GM18511 (cell line): ENCODE measurements around the gene SHOC1.
"Not testable (repeated sequence)": the region's sequence is repeated elsewhere in the genome, so short reads cannot be mapped to it uniquely, and the experiment has no call there.

ENCODE experiments used
- ATAC-seq: cut with Tn5 transposase; IDR thresholded peaks from one replicate; pipeline ENCODE4 v1.9.1; 2021; ENCODE audit warnings: mild to moderate bottlenecking, moderate library complexity; ENCODE audit not compliant: unreplicated experiment

Gene SHOC1

GRCh38 chr9:111794835-111795556 lies at the start of gene SHOC1:
Gene SHOC1, minus strand, starts transcription at chr9:111794937. Its CDS starts 3,519 bp downstream, at chr9:111791418.
- ATAC-seq = no peak

- no peak for ATAC-seq
Observed at GRCh38 chr9:111843971-111844370, 49.2 kb upstream of the SHOC1 start.

GRCh38 chr9:111842313-111842712 lies 47.6 kb upstream of the SHOC1 start:
- ATAC-seq = peak; percentile 61

- ATAC-seq = no peak
Observed at GRCh38 chr9:111840442-111840841, 45.7 kb upstream of the SHOC1 start.

- no peak for ATAC-seq
Observed at GRCh38 chr9:111839987-111840386, 45.2 kb upstream of the SHOC1 start.

GRCh38 chr9:111839387-111839786 lies 44.6 kb upstream of the SHOC1 start:
- peak; percentile 82 for ATAC-seq

GRCh38 chr9:111838439-111838838 lies 43.7 kb upstream of the SHOC1 start:
- ATAC-seq = no peak

- no peak for ATAC-seq
Observed at GRCh38 chr9:111836311-111836710, 41.6 kb upstream of the SHOC1 start.

GRCh38 chr9:111833941-111834340 lies 39.2 kb upstream of the SHOC1 start:
- ATAC-seq = no peak

GRCh38 chr9:111832449-111832848 lies 37.7 kb upstream of the SHOC1 start:
- ATAC-seq = no peak

GRCh38 chr9:111831371-111832108 lies 36.8 kb upstream of the SHOC1 start:
- no peak for ATAC-seq

- no peak for ATAC-seq
Observed at GRCh38 chr9:111828193-111828592, 33.5 kb upstream of the SHOC1 start.

- no peak for ATAC-seq
Observed at GRCh38 chr9:111825468-111826145, 30.9 kb upstream of the SHOC1 start.

GRCh38 chr9:111821006-111821528 lies 26.3 kb upstream of the SHOC1 start:
- ATAC-seq = no peak

- ATAC-seq = no peak
Observed at GRCh38 chr9:111819360-111819759, 24.6 kb upstream of the SHOC1 start.

GRCh38 chr9:111815285-111816070 lies 20.7 kb upstream of the SHOC1 start:
- ATAC-seq = no peak

- no peak for ATAC-seq
Observed at GRCh38 chr9:111812337-111812736, 17.6 kb upstream of the SHOC1 start.

GRCh38 chr9:111810908-111811307 lies 16.2 kb upstream of the SHOC1 start:
- ATAC-seq = no peak

- ATAC-seq = not testable (repeated sequence)
Observed at GRCh38 chr9:111810415-111810814, 15.7 kb upstream of the SHOC1 start.

- no peak for ATAC-seq
Observed at GRCh38 chr9:111807197-111807596, 12.5 kb upstream of the SHOC1 start.

- no peak for ATAC-seq
Observed at GRCh38 chr9:111806259-111806658, 11.5 kb upstream of the SHOC1 start.
